Neural cell (in vitro differentiated cells): ENCODE measurements around the gene ITFG2. TPM values are rescaled to one million over a fixed set of nuclear protein-coding genes. Genes with fewer than 3 reads are reported as not detected.

Source experiments
- H2AFZ ChIP-seq: fragments of 200-600, 300-800 bp; sonication (generic), shearing (Covaris generic); 2 replicates; pipeline ENCODE4 v1.6.0; 2014; ENCODE audit warnings: low read depth, mild to moderate bottlenecking, antibody characterized with exemption, low read length, moderate library complexity
- H3F3A ChIP-seq: fragments of 200-600 bp; shearing (Covaris generic); 2 replicates; pipeline ENCODE4 v1.6.1; 2016; ENCODE audit warnings: mild to moderate bottlenecking, moderate library complexity, mixed read lengths, antibody characterized with exemption, low read length; ENCODE audit not compliant: insufficient read depth, poor library complexity, severe bottlenecking
- H3K27ac ChIP-seq: fragments of 200-600, 300-800 bp; sonication (generic), shearing (Covaris generic); 2 replicates; pipeline ENCODE4 v1.5.1; 2014; ENCODE audit warnings: mild to moderate bottlenecking, low read length, moderate library complexity
- H3K27me3 ChIP-seq: fragments of 300-800, 200-600 bp; sonication (generic), shearing (Covaris generic); 2 replicates; pipeline ENCODE4 v1.6.0; 2014; ENCODE audit warnings: mild to moderate bottlenecking, low read depth, low read length, moderate library complexity; ENCODE audit not compliant: insufficient read depth
- H3K36me3 ChIP-seq: fragments of 300-800, 200-600 bp; sonication (generic), shearing (Covaris generic); 2 replicates; pipeline ENCODE4 v1.5.1; 2014; ENCODE audit warnings: mild to moderate bottlenecking, antibody characterized with exemption, low read length, moderate library complexity; ENCODE audit not compliant: insufficient read depth
- H3K4me2 ChIP-seq: fragments of 300-800, 200-600 bp; sonication (generic), shearing (Covaris generic); 2 replicates; pipeline ENCODE4 v1.6.0; 2014; ENCODE audit warnings: mild to moderate bottlenecking, low read length
- H3K4me3 ChIP-seq: fragments of 300-800, 200-600 bp; sonication (generic), shearing (Covaris generic); 2 replicates; pipeline ENCODE4 v1.5.1; 2014; ENCODE audit warnings: mild to moderate bottlenecking, low read length, moderate library complexity
- H3K79me2 ChIP-seq: fragments of 200-600 bp; shearing (Covaris generic); replicated peaks from 2 replicates; pipeline ENCODE4 v1.6.0; 2014; ENCODE audit warnings: mild to moderate bottlenecking, low read length, moderate library complexity; ENCODE audit not compliant: insufficient read depth
- H3K9ac ChIP-seq: fragments of 300-800, 200-600 bp; sonication (generic), shearing (Covaris generic); 2 replicates; pipeline ENCODE4 v1.6.1; 2016; ENCODE audit warnings: mild to moderate bottlenecking, low read length, mixed read lengths
- H3K9me2 ChIP-seq: fragments of 200-600 bp; shearing (Covaris generic); 2 replicates; pipeline ENCODE4 v1.6.1; 2016; ENCODE audit warnings: mild to moderate bottlenecking, low read length, mixed read lengths; ENCODE audit not compliant: insufficient read depth
- H3K9me3 ChIP-seq: fragments of 200-600, 300-800 bp; sonication (generic), shearing (Covaris generic); 2 replicates; pipeline ENCODE4 v1.6.1; 2016; ENCODE audit warnings: mild to moderate bottlenecking, mixed run types, low read length, moderate library complexity, mixed read lengths
- H4K20me1 ChIP-seq: fragments of 200-600 bp; shearing (Covaris generic); 2 replicates; pipeline ENCODE4 v1.6.1; 2016; ENCODE audit warnings: mild to moderate bottlenecking, mixed run types; ENCODE audit not compliant: insufficient read depth
- CTCF ChIP-seq: fragments of 450-650 bp; IDR thresholded peaks from 2 replicates; pipeline ENCODE4 v1.5.1; 2014; ENCODE audit warnings: antibody characterized with exemption, mild to moderate bottlenecking, moderate library complexity; ENCODE audit not compliant: poor library complexity, severe bottlenecking
- EP300 ChIP-seq: fragments of 450-650 bp; conservative IDR thresholded peaks from 2 replicates; pipeline ENCODE4 v1.6.1; 2014; ENCODE audit warnings: antibody characterized with exemption, mild to moderate bottlenecking, moderate library complexity; ENCODE audit not compliant: poor library complexity, severe bottlenecking
- EZH2 ChIP-seq: fragments of 200-600, 300-800 bp; shearing (Covaris generic), sonication (generic); IDR thresholded peaks from 2 replicates; pipeline ENCODE4 v1.6.1; 2014; ENCODE audit warnings: antibody characterized with exemption, low read length, borderline replicate concordance, mild to moderate bottlenecking; ENCODE audit not compliant: insufficient read depth, poor library complexity, severe bottlenecking
- MXI1 ChIP-seq: fragments of 450-650 bp; conservative IDR thresholded peaks from 2 replicates; pipeline ENCODE4 v1.6.1; 2014; ENCODE audit warnings: antibody characterized with exemption, mild to moderate bottlenecking; ENCODE audit not compliant: poor library complexity, severe bottlenecking
- POLR2AphosphoS5 ChIP-seq: IDR thresholded peaks from 2 replicates; pipeline ENCODE4 v1.6.1; 2012
- RAD21 ChIP-seq: fragments of 450-650 bp; conservative IDR thresholded peaks from 2 replicates; pipeline ENCODE4 v1.6.1; 2014; ENCODE audit warnings: antibody characterized with exemption, mild to moderate bottlenecking, moderate library complexity
- REST ChIP-seq: IDR thresholded peaks from 2 replicates; pipeline ENCODE4 v1.6.1; 2012; ENCODE audit warnings: borderline replicate concordance
- SMC3 ChIP-seq: fragments of 450-650 bp; conservative IDR thresholded peaks from 2 replicates; pipeline ENCODE4 v1.6.1; 2014; ENCODE audit warnings: antibody characterized with exemption, mild to moderate bottlenecking, moderate library complexity; ENCODE audit not compliant: poor library complexity
- TAF1 ChIP-seq: IDR thresholded peaks from 2 replicates; pipeline ENCODE4 v1.6.1; 2012; ENCODE audit warnings: low read depth
- polyA plus RNA-seq: library from polyadenylated mRNA; depleted of rRNA; stranded (reverse); fragments of >200 nt; gene quantifications from 2 replicates; pipeline ENCODE4 v1.2.3, GENCODE V29; 2014

ITFG2 gene
- polyA plus RNA-seq, 1 donor from 2014 or later: 22.2 TPM

DNA sequence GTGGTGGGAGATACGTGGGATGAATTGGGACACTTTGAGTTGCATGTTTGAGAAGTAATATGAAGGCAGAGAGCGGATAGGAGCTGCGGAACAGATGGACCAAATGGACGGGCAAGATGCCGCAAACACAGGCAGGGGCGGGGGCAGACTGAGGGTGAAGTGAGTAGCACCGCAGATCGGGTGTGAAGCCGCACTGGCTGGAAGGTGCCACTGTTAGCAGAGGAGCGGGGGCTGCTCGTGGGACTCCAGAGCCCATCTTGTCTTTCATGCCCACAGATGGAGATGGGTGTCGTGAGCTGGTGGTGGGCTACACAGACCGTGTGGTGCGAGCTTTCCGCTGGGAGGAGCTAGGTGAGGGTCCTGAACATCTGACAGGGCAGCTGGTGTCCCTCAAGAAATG lies 7.3 kb downstream of the ITFG2 start:
- H3K79me2 ChIP-seq: no peaks in the 10 kb centered on the region
- H3K4me2 ChIP-seq: no peak overlapping the region
- H3K9me3 ChIP-seq: no peaks in the 10 kb centered on the region
- H4K20me1 ChIP-seq: no peaks in the 10 kb centered on the region
- TF ChIP-seq POLR2AphosphoS5: no peak
- TF ChIP-seq CTCF: no peak
- TF ChIP-seq REST: no peak
- TF ChIP-seq SMC3: no peak
- no peak for TF ChIP-seq TAF1
- no peak for TF ChIP-seq RAD21
- TF ChIP-seq EZH2: no peak
- TF ChIP-seq EP300: no peak
- no peak for TF ChIP-seq MXI1
- H3F3A ChIP-seq: no peaks in the 10 kb centered on the region
- no peaks in the 10 kb centered on the region for H3K27me3 ChIP-seq
- H3K27ac ChIP-seq: no peak overlapping the region
- H3K4me3 ChIP-seq: no peak overlapping the region
- H3K36me3 ChIP-seq: no peaks in the 10 kb centered on the region
- H2AFZ ChIP-seq: no peak overlapping the region
- H3K9me2 ChIP-seq: no peaks in the 10 kb centered on the region
- H3K9ac ChIP-seq: no peak overlapping the region

GRCh38 chr12:2820432-2820831 lies 8.0 kb downstream of the ITFG2 start:
- no peak overlapping the region for H2AFZ ChIP-seq
- H3K27me3 ChIP-seq: no peaks in the 10 kb centered on the region
- H3K4me3 ChIP-seq: no peak overlapping the region
- H3K9me2 ChIP-seq: no peaks in the 10 kb centered on the region
- no peak overlapping the region for H3K4me2 ChIP-seq
- TF ChIP-seq MXI1: no peak
- TF ChIP-seq SMC3: no peak
- TF ChIP-seq RAD21: no peak
- TF ChIP-seq CTCF: no peak
- no peak for TF ChIP-seq TAF1
- TF ChIP-seq POLR2AphosphoS5: no peak
- no peak for TF ChIP-seq REST
- H3K79me2 ChIP-seq: no peaks in the 10 kb centered on the region
- no peaks in the 10 kb centered on the region for H3F3A ChIP-seq
- no peak overlapping the region for H3K27ac ChIP-seq
- no peaks in the 10 kb centered on the region for H3K36me3 ChIP-seq
- H4K20me1 ChIP-seq: no peaks in the 10 kb centered on the region
- no peak overlapping the region for H3K9ac ChIP-seq
- no peaks in the 10 kb centered on the region for H3K9me3 ChIP-seq
